CD4-positive, alpha-beta T cell (primary cell): ENCODE data around the gene DBN1. TPM values are rescaled to one million over a fixed set of nuclear protein-coding genes. Genes with fewer than 3 reads are reported as not detected.
"Not testable (repeated sequence)": the region's sequence is repeated elsewhere in the genome, so short reads cannot be mapped to it uniquely, and the experiment has no call there.

Source experiments
- ATAC-seq: fragments of 200-7000 bp; cut with Tn5 transposase; one replicate; pipeline ENCODE4 v1.10.0; 2022; ENCODE audit warnings: mild to moderate bottlenecking; ENCODE audit not compliant: poor library complexity
- CTCF ChIA-PET: fragments of 350-600 bp; sonication (Branson Sonifier 250); formaldehyde crosslinking; loops from one replicate; lab custom pipeline; 2021; ENCODE audit warnings: antibody characterized with exemption, inconsistent platforms; lab: Charles Lee
- POLR2A ChIA-PET: fragments of 350-600 bp; sonication (Branson Sonifier 250); formaldehyde crosslinking; loops from one replicate; lab custom pipeline; 2021; ENCODE audit warnings: antibody characterized with exemption, inconsistent platforms; lab: Charles Lee
- DNase-seq, 14 experiments: peaks; one replicate each; pipeline ENCODE4 v3.0.0-alpha.2; 2013 to 2020; ENCODE audit warnings: mixed read lengths in 2 of 14
- H3K27ac ChIP-seq, 2 donors: one replicate each; pipeline versions ENCODE4 v1.5.1 to v1.7.0; 2013; ENCODE audit warnings: low read length in 2 of 2, low read depth in 1 of 2, mild to moderate bottlenecking in 1 of 2
- H3K27me3 ChIP-seq, 2 experiments: 1 replicate in 1 of 2; 2 replicates in 1 of 2; pipeline versions ENCODE4 v1.6.1 to v1.7.0; 2013; ENCODE audit warnings: low read length in 2 of 2, control low read depth in 1 of 2, mild to moderate bottlenecking in 1 of 2, moderate library complexity in 1 of 2; ENCODE audit not compliant: insufficient read depth in 2 of 2, control insufficient read depth in 1 of 2
- H3K36me3 ChIP-seq: one replicate; pipeline ENCODE4 v1.6.1; 2013; ENCODE audit warnings: low read length, control low read depth; ENCODE audit not compliant: insufficient read depth
- H3K4me1 ChIP-seq: one replicate; pipeline ENCODE4 v1.6.1; 2013; ENCODE audit warnings: low read length, control low read depth; ENCODE audit not compliant: insufficient read depth
- H3K4me3 ChIP-seq: one replicate; pipeline ENCODE4 v1.5.1; 2013; ENCODE audit warnings: mild to moderate bottlenecking, low read length, moderate library complexity
- H3K9me3 ChIP-seq, 2 experiments: 1 replicate in 1 of 2; 2 replicates in 1 of 2; pipeline versions ENCODE4 v1.6.1 to v1.7.0; 2013; ENCODE audit warnings: low read length in 2 of 2, mild to moderate bottlenecking in 2 of 2, control low read depth in 1 of 2, moderate library complexity in 1 of 2; ENCODE audit not compliant: control insufficient read depth in 1 of 2, insufficient read depth in 1 of 2
- H3K27ac Mint-ChIP-seq: one replicate; pipeline ENCODE4 v1.8.0; 2020; ENCODE audit warnings: mixed read lengths
- H3K27me3 Mint-ChIP-seq: one replicate; pipeline ENCODE4 v1.8.0; 2021; ENCODE audit warnings: mixed read lengths
- H3K36me3 Mint-ChIP-seq: one replicate; pipeline ENCODE4 v1.8.0; 2021; ENCODE audit warnings: low read depth, mixed read lengths
- H3K4me1 Mint-ChIP-seq: one replicate; pipeline ENCODE4 v1.8.0; 2021; ENCODE audit warnings: low read depth, mixed read lengths
- H3K4me3 Mint-ChIP-seq: one replicate; pipeline ENCODE4 v1.8.0; 2020; ENCODE audit warnings: mild to moderate bottlenecking, mixed read lengths
- H3K9me3 Mint-ChIP-seq: one replicate; pipeline ENCODE4 v1.8.0; 2020; ENCODE audit warnings: mixed read lengths
- CTCF ChIP-seq: fragments of 200-600 bp; IDR thresholded peaks from one replicate; pipeline ENCODE4 v1.8.0; 2022; ENCODE audit warnings: antibody characterized with exemption, mild to moderate bottlenecking
- intact Hi-C, 2 experiments: fragments of 100-400 bp; cut with DNase I in 1 of 2; cut with micrococcal nuclease in 1 of 2; formaldehyde crosslinking; loops; one replicate each; pipeline versions ENCODE4 v1.15.1 to v1.9.0; 2023 to 2025; cut with DNase I, micrococcal nuclease
- total RNA-seq, 174 experiments: library from RNA in 2 of 174; stranded (reverse) in 2 of 174; gene quantifications; one replicate each; pipeline ENCODE4 v1.2.3 and lab custom pipeline; 2021 to 2026

Gene DBN1
- total RNA-seq, 2 experiments from 2014 or later: 1.8 to 2.5 TPM

GRCh38 chr5:177421062-177421798 is 52.2 kb downstream of the DBN1 start:
- intact Hi-C loops: loop anchor here in 1 of 2 experiments (1.0 kb wide), 1 partner anchor 11 kb away; no protein-coding TSS in a partner anchor
- Histone ChIP-seq H3K9me3 (no peaks in the 10 kb centered on the region), H3K36me3 (no peaks in the 10 kb centered on the region), H3K4me1 (peaks cover 29% of the 10 kb centered on the region), H3K27ac (no peak overlapping the region), H3K4me3 (no peak overlapping the region), H3K27me3 (no peaks in the 10 kb centered on the region)
- ChIA-PET CTCF (interaction anchor here (3.0 kb wide), 1 partner anchor 18 kb away, joined by 12 read pairs; no protein-coding TSS in a partner anchor), POLR2A (interaction anchor here (1.0 to 1.8 kb wide), 2 partner anchors 11 to 29 kb away, joined by 3 to 5 read pairs; no protein-coding TSS in a partner anchor)
- Mint-ChIP-seq H3K27ac (no peak overlapping the region), H3K27me3 (no peaks in the 10 kb centered on the region), H3K4me1 (peaks cover 21% of the 10 kb centered on the region), H3K9me3 (no peaks in the 10 kb centered on the region), H3K4me3 (no peak overlapping the region), H3K36me3 (peaks cover 3% of the 10 kb centered on the region)
- no peak for TF ChIP-seq CTCF
- DNase-seq (no peak), ATAC-seq (no peak)

DNA sequence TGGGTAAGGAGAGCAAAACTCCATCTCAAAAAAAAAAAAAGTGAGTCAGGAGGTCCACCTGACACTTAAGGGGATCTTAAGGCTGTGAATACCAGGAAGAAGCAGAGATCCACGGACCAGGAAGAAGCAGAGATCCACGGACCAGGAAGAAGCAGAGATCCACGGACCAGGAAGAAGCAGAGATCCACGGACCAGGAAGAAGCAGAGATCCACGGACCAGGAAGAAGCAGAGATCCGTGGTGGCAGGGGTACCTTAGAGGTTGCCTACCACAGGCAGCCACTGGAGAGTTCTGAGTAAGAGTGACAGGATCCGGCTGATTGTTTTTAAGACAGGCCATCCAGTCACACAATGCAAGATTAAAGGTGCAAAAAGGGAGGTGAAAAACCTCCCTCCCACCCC is 53.0 kb downstream of the DBN1 start:
- not testable (repeated sequence) for H3K27ac ChIP-seq, H3K4me3 ChIP-seq

DNA sequence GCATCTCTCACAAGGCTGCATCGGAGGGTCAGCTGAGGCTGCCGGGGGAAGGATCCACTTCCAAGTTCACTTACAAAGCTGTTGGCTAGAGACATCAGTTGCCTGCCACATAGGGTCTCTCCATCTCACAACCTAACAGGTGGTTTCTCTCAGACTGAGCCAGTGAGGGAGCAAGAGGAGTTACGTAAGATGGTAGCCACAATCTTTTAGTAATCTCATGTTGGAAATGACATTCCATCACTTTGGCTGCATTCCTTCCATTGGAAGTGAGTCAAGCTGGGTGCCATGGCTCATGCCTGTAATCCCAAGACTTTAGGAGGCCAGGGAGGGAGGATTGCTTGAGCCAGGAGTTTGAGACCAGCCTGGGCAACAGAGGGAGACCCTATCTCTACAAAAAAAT is 54.4 kb downstream of the DBN1 start:
- H3K27ac ChIP-seq: no peak overlapping the region
- H3K36me3 ChIP-seq: no peaks in the 10 kb centered on the region
- Mint-ChIP-seq H3K27ac (no peak overlapping the region), H3K9me3 (no peaks in the 10 kb centered on the region), H3K36me3 (no peaks in the 10 kb centered on the region), H3K4me3 (no peak overlapping the region), H3K27me3 (no peaks in the 10 kb centered on the region), H3K4me1 (peaks cover 17% of the 10 kb centered on the region)
- CTCF ChIA-PET: no interaction called here
- no peak for TF ChIP-seq CTCF
- ATAC-seq (no peak), DNase-seq (no peak)
- intact Hi-C loops: no loop called here
- POLR2A ChIA-PET: interaction anchor here (0.7 kb wide), 1 partner anchor 28 kb away, joined by 3 read pairs; no protein-coding TSS in a partner anchor
- H3K4me3 ChIP-seq: no peak overlapping the region
- H3K27me3 ChIP-seq: no peaks in the 10 kb centered on the region
- H3K9me3 ChIP-seq: no peaks in the 10 kb centered on the region
- peaks cover 29% of the 10 kb centered on the region for H3K4me1 ChIP-seq

More for the DNA sequence above, 53.0 kb downstream of the DBN1 start:
- H3K9me3 ChIP-seq, POLR2A ChIA-PET, H3K36me3 Mint-ChIP-seq, H3K4me3 Mint-ChIP-seq, H3K27me3 Mint-ChIP-seq, H3K36me3 ChIP-seq, H3K9me3 Mint-ChIP-seq, ATAC-seq, H3K27me3 ChIP-seq, DNase-seq, H3K27ac Mint-ChIP-seq, intact Hi-C loops: not testable (repeated sequence)
- peaks cover 16% of the 10 kb centered on the region for H3K4me1 Mint-ChIP-seq
- CTCF ChIA-PET: interaction anchor here (0.6 to 3.0 kb wide), 2 partner anchors 17 to 168 kb away, joined by 3 to 12 read pairs; no protein-coding TSS in a partner anchor
- H3K4me1 ChIP-seq: peaks cover 27% of the 10 kb centered on the region

DNA sequence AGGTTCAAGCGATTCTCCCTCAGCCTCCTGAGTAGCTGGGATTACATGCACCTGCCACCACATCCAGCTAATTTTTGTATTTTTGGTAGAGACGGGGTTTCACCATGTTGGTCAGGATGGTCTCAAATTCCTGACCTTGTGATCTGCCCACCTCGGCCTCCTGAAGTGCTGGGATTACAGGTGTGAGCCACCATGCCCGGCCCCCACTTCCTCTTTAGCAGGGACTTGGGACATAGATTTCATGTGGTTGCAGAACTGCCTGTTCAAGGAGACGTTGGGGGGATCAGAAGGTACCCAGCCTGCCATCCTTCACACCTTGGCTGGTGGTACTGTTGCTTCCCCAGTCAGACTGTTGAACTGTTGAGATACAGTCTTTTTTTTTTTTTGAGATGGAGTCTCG is 56.4 kb downstream of the DBN1 start:
- ATAC-seq, intact Hi-C loops, H3K9me3 ChIP-seq, H3K36me3 Mint-ChIP-seq, H3K9me3 Mint-ChIP-seq, DNase-seq, H3K27ac ChIP-seq, H3K27me3 ChIP-seq, H3K36me3 ChIP-seq, H3K27me3 Mint-ChIP-seq, H3K4me3 ChIP-seq, H3K4me3 Mint-ChIP-seq, H3K27ac Mint-ChIP-seq: not testable (repeated sequence)
- ChIA-PET CTCF (interaction anchor here (1.2 kb wide), 1 partner anchor 38 kb away, joined by 3 read pairs; no protein-coding TSS in a partner anchor), POLR2A (interaction anchor here (1.2 kb wide), 1 partner anchor 13 kb away, joined by 3 read pairs; no protein-coding TSS in a partner anchor)
- H3K4me1 ChIP-seq: peaks cover 39% of the 10 kb centered on the region
- peaks cover 33% of the 10 kb centered on the region for H3K4me1 Mint-ChIP-seq
